ENCODE measurements around the gene FLVCR2.

The FLVCR2 gene

GRCh38 chr14:75553761-75554364, 24.6 kb upstream of the FLVCR2 start:
- no peak overlapping the region for H3K4me3 ChIP-seq (ENCODE audit: low read length)
- no peak for DNase-seq (ENCODE audit: low read depth, low spot score)

- no peak overlapping the region for H3K4me3 ChIP-seq (ENCODE audit: low read length)
- no peak for DNase-seq (ENCODE audit: low read depth, low spot score)
Observed at GRCh38 chr14:75554482-75554881, 23.9 kb upstream of the FLVCR2 start.

GRCh38 chr14:75558440-75558839, 20.0 kb upstream of the FLVCR2 start:
- H3K4me3 ChIP-seq (ENCODE audit: low read length), result no peak overlapping the region
- DNase-seq (ENCODE audit: low read depth, low spot score), result no peak

- DNase-seq (ENCODE audit: low read depth, low spot score), result no peak
- H3K4me3 ChIP-seq (ENCODE audit: low read length), result no peak overlapping the region
Observed at GRCh38 chr14:75559045-75559444, 19.4 kb upstream of the FLVCR2 start.

- no peak overlapping the region for H3K4me3 ChIP-seq (ENCODE audit: low read length)
- no peak for DNase-seq (ENCODE audit: low read depth, low spot score)
Observed at GRCh38 chr14:75559451-75560222, 18.8 kb upstream of the FLVCR2 start.

GRCh38 chr14:75561013-75561432, 17.4 kb upstream of the FLVCR2 start:
- no peak overlapping the region for H3K4me3 ChIP-seq (ENCODE audit: low read length)

GRCh38 chr14:75562089-75562488, 16.3 kb upstream of the FLVCR2 start:
- DNase-seq (ENCODE audit: low read depth, low spot score), result no peak
- H3K4me3 ChIP-seq (ENCODE audit: low read length), result no peak overlapping the region

More at GRCh38 chr14:75561013-75561432, 17.4 kb upstream of the FLVCR2 start:
- DNase-seq (ENCODE audit: low read depth, low spot score), result no peak

GRCh38 chr14:75562489-75562888, 15.9 kb upstream of the FLVCR2 start:
- H3K4me3 ChIP-seq (ENCODE audit: low read length), result no peak overlapping the region
- no peak for DNase-seq (ENCODE audit: low read depth, low spot score)

GRCh38 chr14:75563931-75564330, 14.5 kb upstream of the FLVCR2 start:
- no peak overlapping the region for H3K4me3 ChIP-seq (ENCODE audit: low read length)
- no peak for DNase-seq (ENCODE audit: low read depth, low spot score)

- no peak overlapping the region for H3K4me3 ChIP-seq (ENCODE audit: low read length)
- no peak for DNase-seq (ENCODE audit: low read depth, low spot score)
Observed at GRCh38 chr14:75565056-75565455, 13.4 kb upstream of the FLVCR2 start.

- H3K4me3 ChIP-seq (ENCODE audit: low read length), result no peak overlapping the region
- peak; percentile 77 for DNase-seq (ENCODE audit: low read depth, low spot score)
Observed at GRCh38 chr14:75566321-75566720, 12.1 kb upstream of the FLVCR2 start.

GRCh38 chr14:75566752-75567151, 11.7 kb upstream of the FLVCR2 start:
- no peak for DNase-seq (ENCODE audit: low read depth, low spot score)
- H3K4me3 ChIP-seq (ENCODE audit: low read length), result no peak overlapping the region

GRCh38 chr14:75568140-75568539, 10.3 kb upstream of the FLVCR2 start:
- H3K4me3 ChIP-seq (ENCODE audit: low read length), result no peak overlapping the region
- DNase-seq (ENCODE audit: low read depth, low spot score), result no peak

- H3K4me3 ChIP-seq (ENCODE audit: low read length), result no peak overlapping the region
- no peak for DNase-seq (ENCODE audit: low read depth, low spot score)
Observed at GRCh38 chr14:75568791-75569190, 9.6 kb upstream of the FLVCR2 start.

- no peak overlapping the region for H3K4me3 ChIP-seq (ENCODE audit: low read length)
- no peak for DNase-seq (ENCODE audit: low read depth, low spot score)
Observed at GRCh38 chr14:75570797-75571196, 7.6 kb upstream of the FLVCR2 start.

- no peak for DNase-seq (ENCODE audit: low read depth, low spot score)
- H3K4me3 ChIP-seq (ENCODE audit: low read length), result no peak overlapping the region
Observed at GRCh38 chr14:75572104-75572503, 6.3 kb upstream of the FLVCR2 start.

GRCh38 chr14:75577090-75577489, 1.3 kb upstream of the FLVCR2 start:
- H3K4me3 ChIP-seq (ENCODE audit: low read length), result no peak overlapping the region
- DNase-seq (ENCODE audit: low read depth, low spot score), result peak; percentile 22

GRCh38 chr14:75577729-75578101, 705 bp upstream of the FLVCR2 start:
- no peak for DNase-seq (ENCODE audit: low read depth, low spot score)
- H3K4me3 ChIP-seq (ENCODE audit: low read length), result no peak overlapping the region

- H3K4me3 ChIP-seq (ENCODE audit: low read length), result peak overlapping the region; percentile 32
- DNase-seq (ENCODE audit: low read depth, low spot score), result no peak
Observed at GRCh38 chr14:75578786-75579337, 442 bp downstream of the FLVCR2 start.

GRCh38 chr14:75579338-75579864, 981 bp downstream of the FLVCR2 start:
- DNase-seq (ENCODE audit: low read depth, low spot score), result no peak
- no peak overlapping the region for H3K4me3 ChIP-seq (ENCODE audit: low read length)

Data from Jurkat, Clone E6-1 (cell line).